HG02943 (cell line): ENCODE data around the gene CACNA1C.

Experiments
- ATAC-seq: cut with Tn5 transposase; IDR thresholded peaks from one replicate; pipeline ENCODE4 v1.9.1; 2021; ENCODE audit warnings: mild to moderate bottlenecking, low read depth, moderate library complexity; ENCODE audit not compliant: unreplicated experiment

The CACNA1C gene

DNA sequence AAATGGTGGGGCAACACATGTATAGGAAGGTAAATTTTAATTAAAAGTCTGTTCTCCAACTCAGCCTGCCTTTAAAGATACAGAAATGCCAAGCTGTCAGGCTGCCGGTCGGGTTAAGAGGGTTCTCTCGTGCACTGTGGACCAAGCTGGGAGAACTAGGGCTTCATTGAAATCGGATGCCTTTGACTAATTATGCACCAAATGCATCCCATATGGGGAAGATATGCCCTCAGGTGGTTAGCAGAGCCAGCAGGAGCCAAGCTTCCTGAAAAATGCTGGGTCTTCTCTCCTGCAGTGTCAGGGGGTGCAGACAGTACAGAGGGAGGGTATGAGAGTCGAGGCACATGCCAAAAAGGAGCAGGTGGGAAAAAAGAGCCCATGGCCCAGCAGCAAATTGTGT, 236.1 kb downstream of the CACNA1C start:
- ATAC-seq, result no peak

DNA sequence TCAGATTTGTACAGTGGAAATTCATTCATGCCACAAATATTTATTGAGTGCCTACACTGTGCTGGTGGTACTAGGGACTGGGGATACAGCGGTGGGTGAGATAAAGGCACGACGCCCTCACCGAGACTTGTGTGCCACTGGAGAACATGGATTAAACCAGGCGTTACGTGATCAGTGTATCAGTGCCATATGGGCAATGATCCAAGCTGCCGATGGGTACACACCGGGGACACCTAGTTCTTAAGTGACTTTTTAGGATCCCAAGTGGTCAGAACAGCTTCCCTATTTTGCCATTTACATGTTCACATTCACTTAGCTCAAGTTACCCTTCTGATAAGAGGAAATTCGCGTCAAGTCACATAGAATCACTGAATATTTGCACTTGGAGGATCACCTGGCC, 236.7 kb downstream of the CACNA1C start:
- no peak for ATAC-seq

DNA sequence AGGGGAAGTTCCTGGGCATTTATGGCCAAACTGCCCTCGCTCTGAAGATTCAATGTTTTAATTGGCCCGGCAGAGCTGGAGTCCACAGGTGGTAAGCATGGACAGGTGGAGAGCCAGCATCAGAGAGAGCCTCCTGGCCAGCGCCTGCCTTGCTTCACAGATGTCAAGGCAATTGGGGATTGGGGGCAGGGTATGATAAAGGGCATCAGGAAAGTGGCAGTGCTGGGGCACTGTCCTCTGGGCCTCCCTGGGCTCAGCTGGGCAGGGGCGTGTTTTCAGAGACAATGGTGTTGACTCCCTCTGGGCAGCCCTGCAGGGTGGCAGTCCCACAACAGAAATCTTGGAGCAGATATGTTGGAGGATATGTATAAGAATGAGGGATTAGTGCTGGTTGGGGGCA, 237.3 kb downstream of the CACNA1C start:
- no peak for ATAC-seq

DNA sequence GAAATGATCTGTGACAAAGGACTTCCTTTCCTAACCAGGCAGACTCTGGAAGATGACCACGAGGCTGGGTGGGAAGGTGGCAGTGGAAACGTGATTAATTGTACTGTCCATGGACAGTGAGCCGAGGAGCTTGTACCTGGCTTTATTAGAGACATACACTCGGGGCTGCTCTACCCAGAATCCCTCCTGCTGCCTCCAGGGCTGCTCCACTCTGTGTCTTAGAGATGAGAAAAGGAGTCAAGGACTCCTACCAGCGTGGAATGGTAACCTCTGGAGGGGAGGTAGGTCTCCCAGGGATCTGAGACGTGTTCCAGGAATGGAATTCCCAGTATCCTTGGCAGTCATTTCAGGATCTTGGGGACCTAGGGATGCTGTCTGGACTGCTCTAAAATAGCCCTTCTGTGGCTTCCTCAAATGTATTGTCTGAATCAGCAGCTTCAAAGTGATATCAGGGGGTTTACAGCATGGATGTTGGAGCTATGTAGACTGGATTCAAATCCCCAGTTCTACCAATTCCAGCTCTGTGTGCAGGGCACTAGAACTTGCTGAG, 237.8 kb downstream of the CACNA1C start:
- no peak for ATAC-seq

DNA sequence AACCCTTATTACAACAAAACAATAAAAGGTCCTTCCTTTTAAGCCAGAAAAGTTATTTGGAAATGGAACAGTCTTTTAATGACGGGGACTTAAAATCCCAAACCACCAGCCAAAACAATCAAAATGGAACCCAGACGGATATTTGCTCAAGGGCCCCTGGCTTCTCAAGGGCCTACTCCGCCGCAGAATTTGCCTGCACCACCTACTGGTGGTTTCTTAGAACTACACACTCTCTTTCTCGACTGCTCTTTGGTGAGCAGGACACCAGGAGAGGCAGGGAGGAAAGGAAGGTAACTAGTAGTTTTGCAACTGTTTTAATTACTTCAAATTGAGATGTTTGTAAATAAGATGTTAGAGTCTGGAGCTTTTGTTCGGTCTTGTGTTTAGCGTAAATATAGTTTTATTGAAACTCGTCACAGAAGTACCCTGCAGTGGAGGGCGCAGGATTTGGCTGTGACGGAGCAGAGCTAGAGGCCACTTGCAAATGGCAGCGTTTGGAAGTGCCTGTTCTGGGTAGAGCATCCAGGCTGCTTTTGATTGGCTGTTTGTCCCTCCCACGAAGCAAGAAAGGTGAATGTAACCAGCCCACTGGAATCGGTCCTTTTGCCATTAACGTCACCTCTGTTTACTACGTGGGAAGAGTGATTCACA, 238.5 kb downstream of the CACNA1C start:
- no peak for ATAC-seq

DNA sequence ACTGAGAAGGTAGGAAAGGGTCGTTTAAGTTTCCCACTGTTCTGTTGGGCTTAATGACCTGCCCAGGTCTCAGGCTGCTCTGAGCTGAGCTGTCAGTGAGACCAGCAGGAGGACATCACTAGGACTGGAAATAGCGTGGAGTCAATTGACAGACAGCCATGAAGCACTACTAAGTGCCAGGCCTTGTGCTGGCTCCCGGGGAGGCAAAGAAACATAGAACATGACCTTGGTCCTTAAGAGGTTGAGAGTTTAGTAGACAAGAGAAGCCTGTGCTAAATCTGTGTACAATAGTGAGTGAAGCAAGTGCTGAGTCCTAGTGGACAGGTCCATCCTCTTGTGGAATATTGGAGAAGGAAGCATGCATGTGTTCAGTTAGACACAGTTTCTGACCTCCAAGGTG, 239.2 kb downstream of the CACNA1C start:
- ATAC-seq, result no peak

DNA sequence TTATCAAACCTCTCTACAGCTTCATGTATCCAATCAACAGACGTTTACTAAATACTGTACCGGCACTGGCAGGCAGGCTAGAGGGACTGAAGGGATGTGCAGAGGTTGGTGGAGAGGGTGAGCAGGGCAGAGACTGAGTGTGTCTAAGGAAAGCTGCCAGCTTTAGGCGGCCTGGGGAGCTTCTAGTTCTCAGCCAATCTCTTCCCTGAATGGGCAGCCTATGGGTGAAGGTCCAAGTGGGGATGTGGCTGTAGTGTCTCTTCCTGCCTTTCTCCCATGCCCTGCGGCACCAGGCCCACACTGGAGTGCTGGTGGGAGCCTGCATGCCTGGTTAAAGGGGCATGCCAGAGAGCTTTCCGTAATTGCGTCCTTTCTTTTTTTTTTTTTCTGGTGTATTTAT, 239.8 kb downstream of the CACNA1C start:
- ATAC-seq, result no peak

DNA sequence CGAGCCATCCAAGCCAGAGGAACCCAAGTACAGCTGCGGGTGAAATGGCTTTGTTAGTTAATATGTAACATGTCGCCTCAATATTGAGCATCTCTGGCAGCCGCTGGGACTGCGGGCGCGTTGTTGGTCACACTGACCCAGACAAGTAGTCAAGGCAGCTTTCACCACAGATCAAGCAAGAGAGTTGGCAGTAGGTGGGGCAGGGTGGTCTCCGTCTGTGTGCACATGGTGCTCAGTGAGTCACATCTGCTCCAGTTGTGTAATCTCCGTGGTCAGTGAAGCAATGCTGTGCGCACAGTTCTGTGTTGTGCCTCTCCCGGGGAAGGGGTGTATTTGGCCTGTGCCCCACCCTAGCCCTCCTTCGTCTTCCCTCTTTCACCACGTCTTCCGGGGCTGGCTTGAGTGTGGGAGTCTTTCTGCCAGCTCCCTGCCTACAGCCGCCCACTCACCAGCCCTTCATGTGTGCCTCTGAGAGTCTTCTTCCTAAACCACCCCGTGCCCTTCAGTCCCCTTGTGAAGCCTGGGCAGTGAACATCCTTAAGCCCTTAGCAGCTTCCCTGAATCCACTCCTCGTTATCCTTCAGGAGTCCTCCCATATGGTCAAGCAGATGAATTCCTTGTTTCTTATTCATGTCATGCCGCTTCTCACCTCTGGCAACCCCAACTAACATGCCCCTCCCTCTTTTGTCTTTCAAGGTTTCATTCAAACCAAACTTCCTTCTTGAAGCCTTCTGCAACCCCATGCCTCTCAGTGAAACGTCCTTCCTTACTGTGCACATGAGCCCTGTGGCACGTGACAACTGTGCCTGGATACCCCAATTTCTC, 242.1 kb downstream of the CACNA1C start:
- no peak for ATAC-seq

DNA sequence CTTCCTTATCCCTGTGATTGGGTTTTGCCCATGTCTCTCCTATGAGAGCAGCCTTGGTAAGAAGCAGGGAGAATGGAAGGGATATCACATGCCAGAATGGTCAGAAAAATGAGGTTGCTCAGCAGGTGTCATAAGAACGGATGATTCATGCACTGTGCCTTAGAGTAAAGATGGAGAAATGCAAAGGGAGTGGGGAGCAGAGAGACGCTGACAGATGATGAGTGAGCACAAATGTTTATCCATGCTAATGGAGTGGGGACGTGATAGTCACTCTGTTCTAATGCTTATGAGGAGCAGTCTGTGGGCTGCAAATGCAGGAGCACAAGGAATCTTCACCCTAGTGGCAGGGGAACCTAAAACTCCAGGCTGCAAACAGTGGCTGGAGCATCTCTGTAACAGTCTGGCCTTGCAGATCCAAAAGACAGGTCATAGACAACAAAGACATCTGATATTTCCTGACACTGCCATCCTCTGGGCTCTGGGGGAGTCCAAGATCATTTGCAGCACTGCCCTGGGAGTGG, 243.2 kb downstream of the CACNA1C start:
- ATAC-seq, result no peak

DNA sequence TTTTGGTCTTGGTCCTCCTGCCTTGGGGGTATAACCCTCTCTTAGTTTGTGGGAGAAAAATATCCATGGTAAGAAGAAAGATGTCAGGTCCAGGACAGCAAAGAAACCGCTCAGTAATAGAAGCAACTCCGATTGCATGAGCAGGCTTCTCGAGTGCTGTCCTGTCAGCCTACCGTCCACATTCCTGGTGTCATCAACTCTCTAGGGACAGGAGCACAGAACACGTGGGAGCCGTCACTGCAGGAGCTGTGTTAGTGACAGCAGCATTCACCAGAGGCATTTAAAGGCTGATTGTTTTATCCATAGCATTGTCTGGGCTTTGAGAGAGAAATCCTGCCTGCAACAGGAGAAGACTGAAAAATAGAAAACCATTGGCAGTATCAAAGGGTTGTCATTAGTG, 244.2 kb downstream of the CACNA1C start:
- no peak for ATAC-seq

DNA sequence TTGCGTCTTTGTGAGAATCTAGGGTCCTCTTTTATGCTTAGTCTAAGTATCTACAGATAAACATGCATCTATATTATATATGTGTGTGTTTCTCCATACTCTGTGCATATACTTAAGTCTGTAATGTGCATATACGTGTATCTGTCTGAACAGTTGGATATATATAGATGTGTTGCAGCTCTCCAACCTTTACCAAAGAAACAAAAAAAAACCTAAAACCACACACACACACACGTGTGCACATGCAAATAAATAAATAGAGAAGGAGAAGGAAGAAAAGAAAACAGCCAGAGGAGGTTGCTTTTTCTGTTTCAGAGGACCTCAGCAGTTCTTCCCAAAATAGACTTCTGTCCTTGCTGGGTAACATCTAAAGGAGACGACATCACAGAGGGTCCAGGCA, 244.9 kb downstream of the CACNA1C start:
- ATAC-seq, result no peak

DNA sequence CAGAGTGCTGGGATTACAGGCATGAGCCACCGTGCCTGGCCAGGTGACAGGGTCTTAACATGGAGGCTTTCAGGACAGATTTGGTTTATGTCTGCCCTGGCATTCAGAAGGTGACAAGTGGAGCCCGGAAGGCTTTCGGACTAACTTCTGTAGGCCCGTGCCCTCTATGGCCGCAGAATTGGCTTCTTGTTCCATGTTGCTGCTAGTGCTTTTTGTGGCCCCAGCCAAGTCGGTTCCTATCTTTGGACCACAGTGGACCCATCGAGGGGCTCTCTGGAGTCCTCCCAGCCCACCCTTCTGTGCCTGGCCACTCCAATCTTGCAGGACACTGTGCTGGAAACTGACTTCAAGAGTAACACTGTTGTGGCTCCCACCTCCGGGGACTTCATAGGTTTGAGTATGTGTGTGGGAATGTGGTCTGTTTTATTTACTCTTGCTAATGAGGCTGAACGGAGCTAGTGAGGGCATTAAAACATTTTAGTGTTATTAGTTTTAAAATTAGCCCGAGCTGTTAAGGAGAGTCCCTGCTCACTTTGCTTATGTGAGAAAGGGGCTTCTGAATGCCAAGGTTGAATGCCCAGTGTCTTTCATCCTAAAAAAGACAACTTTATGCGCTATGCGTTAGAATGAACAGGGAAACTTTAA, 245.9 kb downstream of the CACNA1C start:
- no peak for ATAC-seq

DNA sequence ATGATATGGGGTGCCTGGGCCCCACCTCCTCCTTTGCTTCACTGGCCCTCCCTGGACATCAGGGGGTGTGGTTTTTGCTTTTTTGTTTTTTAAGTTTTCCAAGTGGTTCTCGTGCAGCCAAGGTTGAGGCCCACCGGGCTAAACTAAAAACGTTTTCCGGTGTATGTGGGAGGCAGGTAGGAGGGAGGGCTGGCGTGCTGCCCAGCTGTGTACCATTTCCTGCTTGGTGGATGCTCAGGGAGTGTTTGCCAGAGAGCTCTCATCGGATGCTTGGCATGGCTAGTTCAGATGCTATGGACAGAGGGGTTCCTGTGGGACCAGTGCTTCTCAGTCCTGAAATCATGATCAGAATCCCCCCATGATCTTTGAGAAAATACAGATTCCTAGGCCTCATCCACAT, 246.4 kb downstream of the CACNA1C start:
- ATAC-seq, result no peak

DNA sequence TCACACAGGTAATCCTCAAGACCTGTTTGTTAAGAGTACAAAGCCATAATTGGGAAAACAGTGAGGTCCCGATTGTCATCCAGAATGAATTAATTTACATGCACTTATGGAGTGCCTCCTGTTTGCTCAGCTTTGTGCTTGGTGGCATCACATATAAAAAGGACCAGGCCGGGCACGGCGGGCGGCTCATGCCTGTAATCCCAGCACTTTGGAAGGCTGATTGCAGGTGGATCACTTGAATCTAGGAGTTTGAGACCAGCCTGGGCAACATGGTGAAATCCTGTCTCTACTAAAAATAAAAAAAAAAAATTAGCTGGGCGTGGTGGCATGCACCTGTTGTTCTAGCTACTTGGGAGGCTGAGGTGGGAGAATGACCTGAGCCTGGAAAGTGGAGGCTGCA, 247.4 kb downstream of the CACNA1C start:
- ATAC-seq, result no peak

DNA sequence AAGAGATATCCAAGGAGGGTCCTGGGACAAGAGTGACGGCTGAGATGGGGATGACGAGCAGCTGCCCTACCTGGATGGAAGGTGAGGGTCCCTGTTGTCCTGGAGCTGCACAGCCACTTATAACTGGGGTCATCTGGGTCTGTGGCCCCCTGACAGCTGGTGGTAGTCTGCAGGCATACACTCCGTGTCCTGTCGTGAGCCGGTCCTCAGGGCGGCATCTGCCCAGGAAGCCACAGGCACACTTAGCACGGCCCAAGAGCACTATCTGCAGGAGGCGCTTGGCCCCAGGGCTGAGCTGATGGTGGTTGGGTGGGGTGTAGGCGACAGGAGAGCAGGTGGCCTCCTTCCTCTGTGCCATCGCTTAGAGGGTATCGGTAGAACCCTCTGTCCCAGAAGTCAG, 248.1 kb downstream of the CACNA1C start:
- ATAC-seq, result no peak

DNA sequence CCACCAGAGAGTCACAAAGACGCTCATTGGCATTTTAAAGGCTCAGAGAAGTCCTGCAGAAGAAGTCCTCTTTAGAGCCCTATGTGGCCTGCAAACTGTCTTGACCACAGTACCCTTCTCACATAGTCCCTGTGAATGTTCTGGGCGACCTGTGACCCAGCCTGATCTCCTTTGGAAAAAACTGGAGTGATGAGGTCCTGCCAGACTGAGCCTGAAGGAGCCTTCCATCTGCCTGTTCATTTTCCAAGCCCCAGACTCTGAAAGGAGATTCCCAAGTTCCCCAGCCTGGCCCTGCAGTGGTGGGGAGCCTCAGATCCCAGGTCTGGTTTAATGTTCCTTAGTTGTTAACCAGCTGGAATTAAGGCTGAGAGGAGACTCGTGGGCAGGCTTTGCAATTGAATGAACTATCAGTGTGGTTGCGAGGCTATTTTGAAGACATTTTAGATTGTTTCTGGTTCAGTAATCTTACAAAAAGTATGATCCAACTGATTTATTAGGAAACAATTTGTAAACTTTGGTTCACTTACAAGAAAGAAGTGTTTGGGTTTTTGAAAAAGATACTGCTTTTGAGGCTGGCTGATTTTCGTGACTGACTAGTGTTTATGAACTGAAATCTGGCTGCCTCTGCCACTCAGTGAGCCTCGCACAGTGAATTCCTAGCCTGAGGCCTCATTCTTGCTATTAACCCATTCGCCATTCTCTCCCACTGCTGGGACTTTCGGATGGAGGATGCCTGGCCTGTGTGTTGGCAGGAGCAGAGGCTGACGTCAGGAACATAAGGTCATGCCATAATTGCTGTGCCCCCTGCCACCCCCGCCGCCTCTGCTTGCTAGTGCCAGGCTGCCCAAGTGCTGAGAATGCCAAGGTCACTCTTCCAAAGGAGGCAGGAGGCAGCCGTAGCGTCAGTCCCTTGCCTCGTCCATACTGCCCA, 249.0 kb downstream of the CACNA1C start:
- ATAC-seq, result no peak

DNA sequence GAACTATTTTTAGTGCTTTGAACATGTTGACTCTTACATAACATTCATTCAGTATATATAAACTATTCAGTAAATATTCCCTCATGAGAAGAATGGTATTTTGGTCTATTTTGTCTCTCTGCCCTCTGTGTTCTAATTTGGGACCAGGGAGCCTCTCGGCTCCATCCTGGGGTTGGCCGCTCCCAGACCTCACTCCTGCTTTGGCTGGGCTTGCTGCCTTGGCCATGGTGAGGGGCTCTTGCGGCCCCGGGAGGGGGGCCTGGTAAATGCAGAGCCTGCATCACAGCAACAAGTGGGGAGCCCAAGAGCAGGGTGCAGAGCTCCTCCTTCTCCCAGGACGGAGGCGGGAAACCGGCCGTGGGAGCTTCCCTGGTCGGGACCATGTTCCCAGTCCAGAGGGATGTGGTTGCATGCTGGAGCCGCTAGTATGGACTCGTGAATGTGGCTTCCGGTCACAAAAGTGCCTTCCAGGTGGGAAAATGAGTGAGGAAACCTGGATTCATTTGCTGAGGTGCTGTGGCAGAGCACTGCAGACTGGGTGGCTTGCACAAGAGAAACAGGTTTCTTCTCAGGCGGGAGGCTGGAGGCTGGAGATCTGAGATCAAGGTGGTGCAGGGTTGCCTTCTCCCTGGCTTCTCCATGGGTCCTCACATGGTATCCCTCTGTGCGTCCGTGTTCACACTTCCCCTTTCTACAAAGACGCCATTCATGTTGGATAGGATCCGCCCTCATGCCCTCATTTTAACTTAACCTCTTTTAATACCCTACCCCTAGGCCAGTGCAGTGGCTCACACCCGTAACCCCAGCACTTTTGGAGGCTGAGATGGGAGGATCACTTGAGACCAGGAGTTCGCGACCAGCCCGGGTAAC, 250.2 kb downstream of the CACNA1C start:
- no peak for ATAC-seq

DNA sequence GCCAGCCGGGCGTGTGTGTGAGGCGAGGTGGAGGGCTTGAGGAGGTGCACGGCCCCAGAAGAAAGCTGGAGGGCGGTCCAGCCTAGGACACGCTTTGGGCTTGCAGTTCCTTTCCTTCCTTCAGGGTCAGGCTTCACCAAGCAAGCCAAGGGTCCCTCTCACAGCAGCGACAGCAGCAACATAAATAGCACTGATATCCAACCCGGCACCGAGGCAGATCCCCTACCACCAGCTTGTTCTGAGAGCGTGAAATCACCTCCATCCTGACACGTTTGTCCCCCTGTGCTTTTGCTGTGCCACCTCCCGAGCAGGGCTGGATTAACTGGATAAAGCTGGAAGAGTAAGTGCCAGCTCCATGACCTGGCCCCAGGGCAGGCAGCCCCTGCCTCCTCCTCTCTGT, 251.4 kb downstream of the CACNA1C start:
- ATAC-seq, result no peak

DNA sequence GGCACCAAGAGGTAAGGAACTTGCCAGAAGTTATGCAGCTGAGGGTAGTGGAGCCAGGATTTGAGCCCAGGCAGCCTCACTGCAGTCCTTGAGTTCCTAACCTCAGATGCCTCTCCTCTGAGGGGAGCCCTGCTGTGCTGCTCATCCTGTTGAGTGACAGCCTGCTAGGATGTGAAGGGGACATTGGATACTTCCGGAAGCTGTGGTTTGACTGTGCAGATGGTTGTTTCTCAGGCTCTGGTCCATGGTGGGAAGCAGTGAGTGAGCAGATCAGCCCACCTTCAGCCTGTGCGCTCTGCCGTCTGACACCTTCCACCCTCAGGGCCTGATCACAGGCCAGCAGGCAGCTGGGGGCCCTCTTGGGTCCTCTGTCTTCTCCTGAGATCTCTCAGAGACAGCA, 253.2 kb downstream of the CACNA1C start:
- no peak for ATAC-seq
